ENCODE measurements around the gene RARB. TPM values are rescaled to one million over a fixed set of nuclear protein-coding genes. Genes with fewer than 3 reads are reported as not detected.

The RARB gene
- total and polyA plus RNA-seq, 9 of the 15 experiments (the other 6 are each of a cell fraction or from before 2014, with no cell fraction given) = 0.15 to 1.3 (median 0.27) TPM

GRCh38 chr3:25576831-25577454 lies 148.9 kb downstream of the RARB start (continued):
- peak; percentile 64; the same call in 1 of the 2 replicates for TF ChIP-seq MGA (IDR thresholded peaks at IDR 0.05)
- no peak for TF ChIP-seq NEUROD1 (IDR thresholded peaks at IDR 0.05; ENCODE audit: borderline replicate concordance, low read depth, low read length, partially characterized antibody)
- peak; percentile 67 to 91 (median 72) for TF ChIP-seq CTCF (IDR thresholded peaks at IDR 0.05 in 2 of 3, conservative IDR thresholded peaks at IDR 0.05 in 1 of 3; ENCODE audit: insufficient read depth in 2 of 3, low read depth in 1 of 3, low read length in 3 of 3)
- peak; percentile 37; the same call in 1 of the 2 replicates for TF ChIP-seq MAX (CRISPR knock-in tag; IDR thresholded peaks at IDR 0.05)
- peak; percentile 42 for TF ChIP-seq SMC3 (conservative IDR thresholded peaks at IDR 0.05; ENCODE audit: insufficient read depth, low read depth, low read length)
- TF ChIP-seq CTCFL (IDR thresholded peaks at IDR 0.05; ENCODE audit: borderline replicate concordance, insufficient read depth, low read depth, low read length, poor library complexity, severe bottlenecking) = peak; percentile 46
- no peak for TF ChIP-seq NFIX (CRISPR knock-in tag; IDR thresholded peaks at IDR 0.05; ENCODE audit: low read depth)
- TF ChIP-seq ZNF23 (CRISPR knock-in tag; IDR thresholded peaks at IDR 0.05) = no peak
- TF ChIP-seq RAD21 (CRISPR knock-in tag; conservative IDR thresholded peaks at IDR 0.05 in 1 of 2, IDR thresholded peaks at IDR 0.05 in 1 of 2) = peak in 1 of 2 experiments; percentile 53; a peak in 3 of 4 replicates

Measured in K562 (cell line).